Measurements from ENCODE around the gene MAPK4.

Gene MAPK4

GRCh38 chr18:50769463-50769862 lies 209.6 kb downstream of the MAPK4 start:
- H3K9me2 ChIP-seq (replicated peaks; ENCODE audit: low read depth, low read length), result no peaks in the 10 kb centered on the region

DNA sequence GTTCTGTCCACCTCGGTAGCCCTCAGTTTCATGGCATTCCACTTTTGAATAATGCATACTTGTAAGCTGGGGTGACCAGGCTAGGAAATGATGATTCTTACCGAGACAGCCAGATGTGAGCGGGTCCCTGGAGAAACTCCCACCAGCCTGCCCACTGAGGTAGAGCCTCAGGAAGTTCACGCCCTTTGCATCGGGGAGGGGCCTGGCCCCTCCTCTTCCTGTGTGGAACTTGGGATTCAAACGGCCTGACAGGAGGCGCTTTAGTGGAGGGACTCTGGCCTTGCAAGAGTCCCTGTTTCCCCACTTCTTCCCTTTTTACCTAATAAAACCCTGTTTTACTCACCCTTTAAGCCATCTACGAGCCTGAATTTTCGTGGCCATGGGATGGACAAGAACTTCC lies 215.3 kb downstream of the MAPK4 start:
- no peak overlapping the region for H3K4me2 ChIP-seq (ENCODE audit: low read depth, low read length, poor library complexity, severe bottlenecking)
- H2AFZ ChIP-seq (ENCODE audit: low read length), result no peak overlapping the region
- H3K9me2 ChIP-seq (replicated peaks; ENCODE audit: low read depth, low read length), result no peaks in the 10 kb centered on the region
- H3K79me2 ChIP-seq (ENCODE audit: insufficient read depth, low read length), result no peaks in the 10 kb centered on the region
- no peak overlapping the region for H3K9ac ChIP-seq (ENCODE audit: low read depth, low read length, poor library complexity, severe bottlenecking)
- TF ChIP-seq EZH2phosphoT487 (IDR thresholded peaks at IDR 0.05; ENCODE audit: borderline replicate concordance) (no peak), CTCF (conservative IDR thresholded peaks at IDR 0.05; ENCODE audit: low read length) (no peak)
- no peak overlapping the region for H3K4me3 ChIP-seq (ENCODE audit: low read length, poor library complexity, severe bottlenecking)
- H3K9me3 ChIP-seq (ENCODE audit: insufficient read depth, low read depth, low read length), result no peaks in the 10 kb centered on the region
- H3K36me3 ChIP-seq (ENCODE audit: insufficient read depth, low read length), result no peaks in the 10 kb centered on the region
- H3F3A ChIP-seq (ENCODE audit: low read depth), result no peaks in the 10 kb centered on the region
- H3K27me3 ChIP-seq (ENCODE audit: insufficient read depth, low read length, poor library complexity, severe bottlenecking), result no peaks in the 10 kb centered on the region
- H4K20me1 ChIP-seq (ENCODE audit: insufficient read depth, low read length, poor library complexity, severe bottlenecking), result no peaks in the 10 kb centered on the region
- H3K4me1 ChIP-seq (ENCODE audit: insufficient read depth, low read length, poor library complexity, severe bottlenecking), result no peaks in the 10 kb centered on the region

More at GRCh38 chr18:50769463-50769862, 209.6 kb downstream of the MAPK4 start:
- peaks cover 12% of the 10 kb centered on the region; the same call in 1 of the 2 replicates for H3K9me3 ChIP-seq (ENCODE audit: insufficient read depth, low read depth, low read length)
- H3K4me2 ChIP-seq (ENCODE audit: low read depth, low read length, poor library complexity, severe bottlenecking), result no peak overlapping the region
- H3K36me3 ChIP-seq (ENCODE audit: insufficient read depth, low read length), result no peaks in the 10 kb centered on the region
- H3K9ac ChIP-seq (ENCODE audit: low read depth, low read length, poor library complexity, severe bottlenecking), result no peak overlapping the region
- TF ChIP-seq EZH2phosphoT487 (IDR thresholded peaks at IDR 0.05; ENCODE audit: borderline replicate concordance), result no peak
- no peak for TF ChIP-seq CTCF (conservative IDR thresholded peaks at IDR 0.05; ENCODE audit: low read length)
- H3K79me2 ChIP-seq (ENCODE audit: insufficient read depth, low read length), result no peaks in the 10 kb centered on the region
- H3K4me3 ChIP-seq (ENCODE audit: low read length, poor library complexity, severe bottlenecking), result no peak overlapping the region
- H4K20me1 ChIP-seq (ENCODE audit: insufficient read depth, low read length, poor library complexity, severe bottlenecking), result no peaks in the 10 kb centered on the region
- H3K4me1 ChIP-seq (ENCODE audit: insufficient read depth, low read length, poor library complexity, severe bottlenecking), result no peaks in the 10 kb centered on the region
- H3K27me3 ChIP-seq (ENCODE audit: insufficient read depth, low read length, poor library complexity, severe bottlenecking), result no peaks in the 10 kb centered on the region
- H3F3A ChIP-seq (ENCODE audit: low read depth), result no peaks in the 10 kb centered on the region
- H2AFZ ChIP-seq (ENCODE audit: low read length), result no peak overlapping the region

- H3K79me2 ChIP-seq (ENCODE audit: insufficient read depth, low read length), result no peaks in the 10 kb centered on the region
- H3K27me3 ChIP-seq (ENCODE audit: insufficient read depth, low read length, poor library complexity, severe bottlenecking), result no peaks in the 10 kb centered on the region
- H3K4me1 ChIP-seq (ENCODE audit: insufficient read depth, low read length, poor library complexity, severe bottlenecking), result no peaks in the 10 kb centered on the region
- H3K9me3 ChIP-seq (ENCODE audit: insufficient read depth, low read depth, low read length), result no peaks in the 10 kb centered on the region
- no peak overlapping the region for H2AFZ ChIP-seq (ENCODE audit: low read length)
- H3K4me2 ChIP-seq (ENCODE audit: low read depth, low read length, poor library complexity, severe bottlenecking), result no peak overlapping the region
- no peak overlapping the region for H3K4me3 ChIP-seq (ENCODE audit: low read length, poor library complexity, severe bottlenecking)
- no peak overlapping the region for H3K9ac ChIP-seq (ENCODE audit: low read depth, low read length, poor library complexity, severe bottlenecking)
- no peaks in the 10 kb centered on the region for H3K9me2 ChIP-seq (replicated peaks; ENCODE audit: low read depth, low read length)
- no peaks in the 10 kb centered on the region for H3F3A ChIP-seq (ENCODE audit: low read depth)
- H3K36me3 ChIP-seq (ENCODE audit: insufficient read depth, low read length), result no peaks in the 10 kb centered on the region
- H4K20me1 ChIP-seq (ENCODE audit: insufficient read depth, low read length, poor library complexity, severe bottlenecking), result no peaks in the 10 kb centered on the region
- TF ChIP-seq EZH2phosphoT487 (IDR thresholded peaks at IDR 0.05; ENCODE audit: borderline replicate concordance) (no peak), CTCF (conservative IDR thresholded peaks at IDR 0.05; ENCODE audit: low read length) (no peak)
Measured at GRCh38 chr18:50775726-50776125, 215.8 kb downstream of the MAPK4 start.
